ENCODE results near the gene RFC4. TPM values are rescaled to one million over a fixed set of nuclear protein-coding genes. Genes with fewer than 3 reads are reported as not detected.

The RFC4 gene
- total and polyA plus RNA-seq, 9 of the 15 experiments (the other 6 are each of a cell fraction or from before 2014, with no cell fraction given) = 105 to 227 (median 180) TPM

DNA sequence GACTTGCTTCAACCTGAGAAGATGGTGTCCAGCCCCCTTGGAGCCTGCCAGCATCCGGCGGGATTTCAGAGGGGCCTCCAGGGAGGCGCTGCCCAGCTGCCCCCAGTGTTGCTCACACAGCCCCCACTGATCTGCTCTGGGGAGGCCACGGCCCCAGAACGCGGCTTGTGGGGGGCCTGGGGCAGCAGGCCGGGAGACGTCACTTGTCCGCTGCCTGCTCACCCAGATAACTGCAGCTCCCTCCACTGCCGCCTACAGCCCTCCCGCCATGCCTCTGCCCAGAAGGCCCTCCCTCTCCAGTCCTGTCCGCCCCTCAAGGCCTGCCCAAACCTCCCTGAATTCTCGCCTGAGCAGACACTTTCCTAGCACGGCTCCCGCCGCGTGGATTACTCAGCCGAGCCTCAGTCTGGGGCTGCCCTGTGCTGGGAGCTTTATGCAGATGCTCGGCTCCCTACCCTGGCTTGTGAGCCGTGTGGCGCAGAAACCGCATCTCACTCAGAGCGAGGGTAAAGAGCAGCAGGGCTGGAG lies 19.1 kb upstream of the RFC4 start:
- DNase-seq (ENCODE audit: extremely low read depth in 1 of 4, low spot score in 3 of 4) (peak; percentile 51 to 82 (median 64)), FAIRE-seq (no peak), ATAC-seq (peak; percentile 77)
- Histone ChIP-seq H3K27me3 (ENCODE audit: control insufficient read depth in 2 of 2, insufficient read depth in 2 of 2, low read length in 2 of 2) (peaks cover 9 to 11% of the 10 kb centered on the region in 2 experiments; a peak in 4 of 5 replicates), H3K36me3 (ENCODE audit: control insufficient read depth, insufficient read depth, low read length) (no peaks in the 10 kb centered on the region), H3K27ac (ENCODE audit: extremely low read depth, low read depth, low read length) (no peak overlapping the region), H3K4me2 (ENCODE audit: insufficient read depth, low read length) (peak overlapping the region; percentile 80), H3K4me1 (replicated peaks in 1 of 2; ENCODE audit: control insufficient read depth in 2 of 2, insufficient read depth in 2 of 2, low read length in 2 of 2) (peaks cover 19 to 37% of the 10 kb centered on the region in 2 experiments; a peak in 4 of 5 replicates), H3K4me3 (peak overlapping the region; percentile 2; the same call in 1 of the 2 replicates), H4K20me1 (replicated peaks; ENCODE audit: control insufficient read depth, insufficient read depth, low read length) (no peaks in the 10 kb centered on the region), H3K9ac (ENCODE audit: insufficient read depth in 1 of 2, low read depth in 2 of 2, low read length in 2 of 2) (peak overlapping the region; percentile 7 to 89; a peak in 3 of 4 replicates), H3K9me3 (replicated peaks; ENCODE audit: control insufficient read depth, insufficient read depth, low read depth, low read length) (no peaks in the 10 kb centered on the region), H3K9me1 (ENCODE audit: control insufficient read depth, insufficient read depth, low read length) (no peaks in the 10 kb centered on the region), H2AFZ (ENCODE audit: low read depth, low read length) (peak overlapping the region; percentile 69), H3K79me2 (ENCODE audit: control insufficient read depth, insufficient read depth, low read length) (peaks cover 15% of the 10 kb centered on the region)
- intact Hi-C loops (cut with micrococcal nuclease) = loop anchor here (10.0 kb wide), 2 partner anchors 241 to 841 kb away; no protein-coding TSS in a partner anchor
- BruUV-seq (replicated peaks) = no TSS peak
- in situ Hi-C loops (cut with MboI) = no loop called here
- CTCF ChIA-PET (ENCODE audit: low intra/inter-chr PET ratio) = no interaction called here
- POLR2A ChIA-PET = interaction anchor here (0.6 to 3.7 kb wide), 7 partner anchors 27 to 295 kb away, joined by 3 to 19 read pairs (median 3); no protein-coding TSS in a partner anchor
- WGBS (ENCODE audit: insufficient coverage, low coverage, missing lambda C conversion rate) = 15% methylated on average over 23 of the region's 23 CpGs
- TF ChIP-seq ARID3B (CRISPR knock-in tag; IDR thresholded peaks at IDR 0.05; ENCODE audit: borderline replicate concordance) = no peak
- TF ChIP-seq ZNF589 (CRISPR knock-in tag; IDR thresholded peaks at IDR 0.05; ENCODE audit: low read depth) = no peak
- TF ChIP-seq, protein P1, sequence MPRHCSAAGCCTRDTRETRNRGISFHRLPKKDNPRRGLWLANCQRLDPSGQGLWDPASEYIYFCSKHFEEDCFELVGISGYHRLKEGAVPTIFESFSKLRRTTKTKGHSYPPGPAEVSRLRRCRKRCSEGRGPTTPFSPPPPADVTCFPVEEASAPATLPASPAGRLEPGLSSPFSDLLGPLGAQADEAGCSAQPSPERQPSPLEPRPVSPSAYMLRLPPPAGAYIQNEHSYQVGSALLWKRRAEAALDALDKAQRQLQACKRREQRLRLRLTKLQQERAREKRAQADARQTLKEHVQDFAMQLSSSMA (CRISPR knock-in tag; IDR thresholded peaks at IDR 0.05) = no peak
- no peak for TF ChIP-seq PCBP2 (IDR thresholded peaks at IDR 0.05; ENCODE audit: low read depth, low read length, poor library complexity, severe bottlenecking)
- TF ChIP-seq PBX2 (CRISPR knock-in tag; IDR thresholded peaks at IDR 0.05; ENCODE audit: low read depth) = no peak
- TF ChIP-seq PBX2 (tag; conservative IDR thresholded peaks at IDR 0.05; ENCODE audit: low read depth) = no peak
- TF ChIP-seq, protein P2, sequence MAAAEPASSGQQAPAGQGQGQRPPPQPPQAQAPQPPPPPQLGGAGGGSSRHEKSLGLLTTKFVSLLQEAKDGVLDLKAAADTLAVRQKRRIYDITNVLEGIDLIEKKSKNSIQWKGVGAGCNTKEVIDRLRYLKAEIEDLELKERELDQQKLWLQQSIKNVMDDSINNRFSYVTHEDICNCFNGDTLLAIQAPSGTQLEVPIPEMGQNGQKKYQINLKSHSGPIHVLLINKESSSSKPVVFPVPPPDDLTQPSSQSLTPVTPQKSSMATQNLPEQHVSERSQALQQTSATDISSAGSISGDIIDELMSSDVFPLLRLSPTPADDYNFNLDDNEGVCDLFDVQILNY (CRISPR knock-in tag; IDR thresholded peaks at IDR 0.05) = 0 out of 2 replicates have a peak, but pooled peaks have one; percentile 8
- TF ChIP-seq, protein P3, sequence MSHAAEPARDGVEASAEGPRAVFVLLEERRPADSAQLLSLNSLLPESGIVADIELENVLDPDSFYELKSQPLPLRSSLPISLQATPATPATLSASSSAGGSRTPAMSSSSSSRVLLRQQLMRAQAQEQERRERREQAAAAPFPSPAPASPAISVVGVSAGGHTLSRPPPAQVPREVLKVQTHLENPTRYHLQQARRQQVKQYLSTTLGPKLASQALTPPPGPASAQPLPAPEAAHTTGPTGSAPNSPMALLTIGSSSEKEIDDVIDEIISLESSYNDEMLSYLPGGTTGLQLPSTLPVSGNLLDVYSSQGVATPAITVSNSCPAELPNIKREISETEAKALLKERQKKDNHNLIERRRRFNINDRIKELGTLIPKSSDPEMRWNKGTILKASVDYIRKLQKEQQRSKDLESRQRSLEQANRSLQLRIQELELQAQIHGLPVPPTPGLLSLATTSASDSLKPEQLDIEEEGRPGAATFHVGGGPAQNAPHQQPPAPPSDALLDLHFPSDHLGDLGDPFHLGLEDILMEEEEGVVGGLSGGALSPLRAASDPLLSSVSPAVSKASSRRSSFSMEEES (CRISPR knock-in tag; IDR thresholded peaks at IDR 0.05) = no peak
- no peak for TF ChIP-seq CSDE1 (IDR thresholded peaks at IDR 0.05)
- no peak for TF ChIP-seq ID3 (CRISPR knock-in tag; IDR thresholded peaks at IDR 0.05)
- no peak for TF ChIP-seq ID3 (tag; IDR thresholded peaks at IDR 0.05)
- 0 out of 2 replicates have a peak, but pooled peaks have one; percentile 26 for TF ChIP-seq ZBTB17 (CRISPR knock-in tag; IDR thresholded peaks at IDR 0.05)

Data from K562 (cell line).